Heart left ventricle (tissue), 16 donors: Measurements from ENCODE around the gene KIAA1217. TPM values are rescaled to one million over a fixed set of nuclear protein-coding genes. Genes with fewer than 3 reads are reported as not detected.

Source experiments
- ATAC-seq, 4 donors: fragments of 200-7000 bp; cut with Tn5 transposase; one replicate each; pipeline ENCODE4 v1.9.1; 2020 to 2022; ENCODE audit warnings: moderate library complexity in 4 of 4, mild to moderate bottlenecking in 3 of 4, moderate number of reproducible peaks in 1 of 4
- DNase-seq, 5 donors: peaks; one replicate each; pipeline ENCODE4 v3.0.0-alpha.2; 2020
- H3K27ac ChIP-seq, 12 donors: fragments of 200-600 bp; sonication (generic) in 4 of 12; one replicate each; pipeline versions ENCODE4 v1.5.0 to v1.8.0; 2016 to 2022; ENCODE audit warnings: mild to moderate bottlenecking in 2 of 12
- H3K27me3 ChIP-seq, 9 donors: fragments of 200-600 bp; sonication (generic) in 2 of 9; one replicate each; pipeline versions ENCODE4 v1.5.1 to v1.8.0; 2016 to 2022; ENCODE audit warnings: mild to moderate bottlenecking in 3 of 9
- H3K36me3 ChIP-seq, 9 donors: fragments of 200-600 bp; sonication (generic) in 2 of 9; one replicate each; pipeline versions ENCODE4 v1.5.0 to v1.8.0; 2018 to 2022; ENCODE audit warnings: mild to moderate bottlenecking in 2 of 9
- H3K4me1 ChIP-seq, 12 donors: fragments of 200-600 bp; sonication (generic) in 4 of 12; one replicate each; pipeline versions ENCODE4 v1.5.0 to v1.8.0; 2016 to 2022; ENCODE audit warnings: mild to moderate bottlenecking in 3 of 12
- H3K4me3 ChIP-seq, 12 donors: fragments of 200-600 bp; sonication (generic) in 4 of 12; one replicate each; pipeline versions ENCODE4 v1.5.0 to v1.8.0; 2017 to 2022; ENCODE audit warnings: mild to moderate bottlenecking in 9 of 12, moderate library complexity in 4 of 12
- H3K9me3 ChIP-seq, 12 donors: fragments of 200-600 bp; sonication (generic) in 4 of 12; one replicate each; pipeline versions ENCODE4 v1.5.0 to v1.8.0; 2016 to 2022; ENCODE audit warnings: mild to moderate bottlenecking in 1 of 12
- CTCF ChIP-seq, 12 donors: fragments of 200-600 bp; sonication (generic) in 4 of 12; IDR thresholded peaks; one replicate each; pipeline versions ENCODE4 v1.5.0 to v1.8.0; 2018 to 2022; ENCODE audit warnings: antibody characterized with exemption in 12 of 12, mild to moderate bottlenecking in 5 of 12
- POLR2A ChIP-seq, 2 donors: fragments of 450-650 bp; IDR thresholded peaks; one replicate each; pipeline ENCODE4 v1.6.1; 2017; ENCODE audit warnings: antibody characterized with exemption in 2 of 2, mild to moderate bottlenecking in 2 of 2, moderate library complexity in 2 of 2
- WGBS, 4 donors: extraction: QIAGEN DNeasy Blood & Tissue Kit in 2 of 4; methylation state at CpG; one replicate each; pipeline versions ENCODE4 v1.1.5 to v1.1.7; 2013 to 2018; 5-methylcytosine and 5-hydroxymethylcytosine counted together
- intact Hi-C, 10 donors: fragments of 100-400 bp; cut with DNase I; formaldehyde crosslinking; loops; one replicate each; pipeline versions ENCODE4 v1.11.1 to v1.14.2; 2022
- polyA plus RNA-seq, 2 donors: library from polyadenylated mRNA; stranded (reverse); fragments of 200-250 nt; gene quantifications; one replicate each; pipeline ENCODE4 v1.2.3, GENCODE V29; 2013
- total RNA-seq, 9 donors: library from RNA; depleted of rRNA in 2 of 9; stranded (reverse); fragments of >200 nt in 2 of 9; fragmentation: NEBNext Ultra II Directional in 3 of 9; extraction: Animal tissue kit (Norgen Biotek cat#: 25700) in 3 of 9; gene quantifications; one replicate each; pipeline versions ENCODE4 v1.1.0 to v1.2.4, GENCODE V29; 2016 to 2023
- donor health status: ischemic (EF 13 %, LVEDD 7.1; RV severe dilation, severe dysfunction).
- donor health status: healthy with polysubstance abuse.
- donor health status: DM: no; HTN: yes; CAD: no.
- donor health status: DM: no; HTN: no; CAD: no.
- donor health status: ischemic (EF 25% LVEDD 6.9; RV normal size, moderate dysfunction).
- donor health status: ischemic (EF 25% LVEDD 5.7; RV mildly dilated, moderate dysfunction).
- donor health status: healthy.
- donor health status: DM: yes; HTN: yes; CAD: no.
- donor health status: ischemic (EF 35%, LVEDD 5.7; RV mildly dilated, moderate dysfunction).
- donor health status: nonischemic (EF 11% LVEDD 7.7; RV severe dilation, severe dysfunction).
- donor health status: DM: yes; HTN: yes; CAD: no.
- donor health status: PGD.
- donor health status: ischemic (EF 29% LVEDD 5.4; RV normal size, mild dysfunction).
- donor health status: nonischemic (EF 23%, LVEDD 6.1; RV moderate dilation, normal function).

The KIAA1217 gene
- total and polyA plus RNA-seq, 11 donors, result 12.7 to 66.7 (median 33.5) TPM

- Histone ChIP-seq H3K36me3 (peaks cover 0 to 21% (median 0%) of the 10 kb centered on the region in 9 donors), H3K9me3 (no peaks in the 10 kb centered on the region), H3K27me3 (no peaks in the 10 kb centered on the region), H3K4me1 (peaks cover 0 to 41% (median 24%) of the 10 kb centered on the region in 12 donors), H3K4me3 (no peak overlapping the region), H3K27ac (peak overlapping the region in 1 of 12 donors; percentile 38)
- no peak for ATAC-seq
- DNase-seq, result no peak
- intact Hi-C loops, result loop anchor here in 2 of 10 donors (10.0 kb wide), 2 partner anchors 123 to 133 kb away; no protein-coding TSS in a partner anchor
- WGBS, 4 donors, result 76 to 84% (median 77%) methylated on average over 3 of the region's 3 CpGs
- TF ChIP-seq POLR2A (IDR thresholded peaks at IDR 0.05) (no peak), CTCF (IDR thresholded peaks at IDR 0.05) (no peak)
These were observed 173.1 kb downstream of the KIAA1217 start for GRCh38 chr10:24382045-24382444.

GRCh38 chr10:24382596-24382978 lies 173.6 kb downstream of the KIAA1217 start:
- intact Hi-C loops, result loop anchor here in 2 of 10 donors (10.0 kb wide), 2 partner anchors 122 to 132 kb away; no protein-coding TSS in a partner anchor
- Histone ChIP-seq H3K4me3 (no peak overlapping the region), H3K27me3 (no peaks in the 10 kb centered on the region), H3K4me1 (peaks cover 0 to 41% (median 24%) of the 10 kb centered on the region in 12 donors), H3K36me3 (peaks cover 0 to 19% (median 0%) of the 10 kb centered on the region in 9 donors), H3K27ac (peak overlapping the region in 8 of 12 donors; percentile 38 to 78 (median 70)), H3K9me3 (no peaks in the 10 kb centered on the region)
- ATAC-seq, result no peak
- no peak for DNase-seq
- 55 to 71% (median 66%) methylated on average over 3 of the region's 3 CpGs for WGBS, 4 donors
- no peak for TF ChIP-seq CTCF (IDR thresholded peaks at IDR 0.05)
- TF ChIP-seq POLR2A (IDR thresholded peaks at IDR 0.05), result no peak

GRCh38 chr10:24382979-24383663 lies 174.2 kb downstream of the KIAA1217 start:
- DNase-seq (no peak), ATAC-seq (peak in 2 of 4 donors; percentile 4 to 42)
- no peak overlapping the region for H3K4me3 ChIP-seq
- H3K27me3 ChIP-seq, result no peaks in the 10 kb centered on the region
- WGBS, 4 donors, result 58 to 73% (median 67%) methylated on average over 12 of the region's 12 CpGs
- peaks cover 0 to 41% (median 24%) of the 10 kb centered on the region in 12 donors for H3K4me1 ChIP-seq
- intact Hi-C loops, result loop anchor here in 2 of 10 donors (10.0 kb wide), 2 partner anchors 122 to 132 kb away; no protein-coding TSS in a partner anchor
- no peaks in the 10 kb centered on the region for H3K9me3 ChIP-seq
- peak overlapping the region in 11 of 12 donors; percentile 38 to 78 (median 66) for H3K27ac ChIP-seq
- TF ChIP-seq CTCF (IDR thresholded peaks at IDR 0.05), result no peak
- TF ChIP-seq POLR2A (IDR thresholded peaks at IDR 0.05), result no peak
- peaks cover 0 to 19% (median 0%) of the 10 kb centered on the region in 9 donors for H3K36me3 ChIP-seq

GRCh38 chr10:24383681-24384106 lies 174.8 kb downstream of the KIAA1217 start:
- WGBS, 4 donors, result 21 to 47% (median 37%) methylated on average over 10 of the region's 10 CpGs
- DNase-seq, result peak; percentile 87 to 91 (median 90)

More at GRCh38 chr10:24383681-24384106, 174.8 kb downstream of the KIAA1217 start:
- Histone ChIP-seq H3K4me3 (no peak overlapping the region), H3K9me3 (no peaks in the 10 kb centered on the region), H3K4me1 (peaks cover 0 to 41% (median 24%) of the 10 kb centered on the region in 12 donors), H3K27ac (peak overlapping the region; percentile 18 to 78 (median 66)), H3K27me3 (no peaks in the 10 kb centered on the region), H3K36me3 (peaks cover 0 to 19% (median 0%) of the 10 kb centered on the region in 9 donors)
- peak; percentile 79 to 96 (median 94) for ATAC-seq
- no peak for TF ChIP-seq POLR2A (IDR thresholded peaks at IDR 0.05)
- peak; percentile 30 to 74 (median 54) for TF ChIP-seq CTCF (IDR thresholded peaks at IDR 0.05)
- intact Hi-C loops, result loop anchor here in 2 of 10 donors (10.0 kb wide), 2 partner anchors 121 to 131 kb away; no protein-coding TSS in a partner anchor
